ENCODE data around the gene PPIC.
A peak's percentile ranks its signal among the peaks of the same experiment; 100 is the strongest.

Gene PPIC

GRCh38 chr5:123036391-123037103 is at the start of gene PPIC:
Gene PPIC (minus strand): TSS chr5:123036725. CDS start chr5:123036625, 100 bp downstream.
- H3K36me3 ChIP-seq (ENCODE audit: control insufficient read depth, insufficient read depth, low read length) = no peaks in the 10 kb centered on the region
- peak within 1 kb of the TSS; percentile 73 for H3K9ac ChIP-seq (ENCODE audit: low read length)
- peaks cover 10% of the 10 kb centered on the region; the same call in 1 of the 2 replicates for H3K4me1 ChIP-seq (ENCODE audit: control insufficient read depth, insufficient read depth, low read length)
- no peaks in the 10 kb centered on the region for H3K9me3 ChIP-seq (ENCODE audit: control insufficient read depth, insufficient read depth, low read depth, low read length)
- peak within 1 kb of the TSS; percentile 20; the same call in 1 of the 2 replicates for H3K27ac ChIP-seq (ENCODE audit: low read depth, low read length)
- H3K27me3 ChIP-seq (ENCODE audit: control insufficient read depth, insufficient read depth, low read length) = peaks cover 43% of the 10 kb centered on the region
- peak within 1 kb of the TSS; percentile 94 for H3K4me3 ChIP-seq (ENCODE audit: low read depth, low read length)

GRCh38 chr5:123085638-123086286 is 49.2 kb upstream of the PPIC start:
- Histone ChIP-seq H3K9ac (ENCODE audit: low read length) (no peak overlapping the region), H3K9me3 (ENCODE audit: control insufficient read depth, insufficient read depth, low read depth, low read length) (no peaks in the 10 kb centered on the region), H3K4me1 (ENCODE audit: control insufficient read depth, insufficient read depth, low read length) (peaks cover 19% of the 10 kb centered on the region), H3K4me3 (ENCODE audit: low read depth, low read length) (peak overlapping the region; percentile 86), H3K36me3 (ENCODE audit: control insufficient read depth, insufficient read depth, low read length) (no peaks in the 10 kb centered on the region), H3K27me3 (ENCODE audit: control insufficient read depth, insufficient read depth, low read length) (peaks cover 100% of the 10 kb centered on the region), H3K27ac (ENCODE audit: low read depth, low read length) (no peak overlapping the region)

- Histone ChIP-seq H3K9me3 (ENCODE audit: control insufficient read depth, insufficient read depth, low read depth, low read length) (no peaks in the 10 kb centered on the region), H3K27me3 (ENCODE audit: control insufficient read depth, insufficient read depth, low read length) (peaks cover 100% of the 10 kb centered on the region), H3K36me3 (ENCODE audit: control insufficient read depth, insufficient read depth, low read length) (no peaks in the 10 kb centered on the region), H3K27ac (ENCODE audit: low read depth, low read length) (no peak overlapping the region), H3K9ac (ENCODE audit: low read length) (no peak overlapping the region), H3K4me1 (ENCODE audit: control insufficient read depth, insufficient read depth, low read length) (peaks cover 18% of the 10 kb centered on the region), H3K4me3 (ENCODE audit: low read depth, low read length) (no peak overlapping the region; the same call in 1 of the 2 replicates)
Observed at GRCh38 chr5:123084730-123085605, 48.4 kb upstream of the PPIC start.

- Histone ChIP-seq H3K9ac (ENCODE audit: low read length) (no peak overlapping the region), H3K9me3 (ENCODE audit: control insufficient read depth, insufficient read depth, low read depth, low read length) (no peaks in the 10 kb centered on the region), H3K27ac (ENCODE audit: low read depth, low read length) (no peak overlapping the region), H3K36me3 (ENCODE audit: control insufficient read depth, insufficient read depth, low read length) (no peaks in the 10 kb centered on the region), H3K4me1 (ENCODE audit: control insufficient read depth, insufficient read depth, low read length) (peaks cover 18% of the 10 kb centered on the region), H3K27me3 (ENCODE audit: control insufficient read depth, insufficient read depth, low read length) (peaks cover 91% of the 10 kb centered on the region), H3K4me3 (ENCODE audit: low read depth, low read length) (no peak overlapping the region)
Observed at GRCh38 chr5:123083298-123083697, 46.8 kb upstream of the PPIC start.

GRCh38 chr5:123080215-123080614 is 43.7 kb upstream of the PPIC start:
- H3K9ac ChIP-seq (ENCODE audit: low read length) = no peak overlapping the region
- H3K27ac ChIP-seq (ENCODE audit: low read depth, low read length) = no peak overlapping the region
- H3K4me3 ChIP-seq (ENCODE audit: low read depth, low read length) = no peak overlapping the region
- no peaks in the 10 kb centered on the region for H3K9me3 ChIP-seq (ENCODE audit: control insufficient read depth, insufficient read depth, low read depth, low read length)
- H3K27me3 ChIP-seq (ENCODE audit: control insufficient read depth, insufficient read depth, low read length) = peaks cover 65% of the 10 kb centered on the region
- H3K4me1 ChIP-seq (ENCODE audit: control insufficient read depth, insufficient read depth, low read length) = 0 out of 2 replicates have a peak, but pooled peaks cover 2% of the 10 kb centered on the region
- H3K36me3 ChIP-seq (ENCODE audit: control insufficient read depth, insufficient read depth, low read length) = no peaks in the 10 kb centered on the region

GRCh38 chr5:123075521-123076163 is 39.1 kb upstream of the PPIC start:
- no peak overlapping the region for H3K27ac ChIP-seq (ENCODE audit: low read depth, low read length)
- H3K4me3 ChIP-seq (ENCODE audit: low read depth, low read length) = no peak overlapping the region
- peaks cover 43% of the 10 kb centered on the region for H3K27me3 ChIP-seq (ENCODE audit: control insufficient read depth, insufficient read depth, low read length)
- H3K9ac ChIP-seq (ENCODE audit: low read length) = no peak overlapping the region
- no peaks in the 10 kb centered on the region for H3K9me3 ChIP-seq (ENCODE audit: control insufficient read depth, insufficient read depth, low read depth, low read length)
- no peaks in the 10 kb centered on the region for H3K36me3 ChIP-seq (ENCODE audit: control insufficient read depth, insufficient read depth, low read length)
- H3K4me1 ChIP-seq (ENCODE audit: control insufficient read depth, insufficient read depth, low read length) = no peaks in the 10 kb centered on the region

GRCh38 chr5:123068368-123068938 is 31.9 kb upstream of the PPIC start:
- Histone ChIP-seq H3K9me3 (ENCODE audit: control insufficient read depth, insufficient read depth, low read depth, low read length) (no peaks in the 10 kb centered on the region), H3K36me3 (ENCODE audit: control insufficient read depth, insufficient read depth, low read length) (no peaks in the 10 kb centered on the region), H3K27me3 (ENCODE audit: control insufficient read depth, insufficient read depth, low read length) (peaks cover 12% of the 10 kb centered on the region), H3K4me1 (ENCODE audit: control insufficient read depth, insufficient read depth, low read length) (no peaks in the 10 kb centered on the region), H3K9ac (ENCODE audit: low read length) (no peak overlapping the region), H3K4me3 (ENCODE audit: low read depth, low read length) (no peak overlapping the region), H3K27ac (ENCODE audit: low read depth, low read length) (no peak overlapping the region)

- H3K36me3 ChIP-seq (ENCODE audit: control insufficient read depth, insufficient read depth, low read length) = no peaks in the 10 kb centered on the region
- H3K4me3 ChIP-seq (ENCODE audit: low read depth, low read length) = no peak overlapping the region
- no peaks in the 10 kb centered on the region for H3K9me3 ChIP-seq (ENCODE audit: control insufficient read depth, insufficient read depth, low read depth, low read length)
- H3K27ac ChIP-seq (ENCODE audit: low read depth, low read length) = no peak overlapping the region
- no peaks in the 10 kb centered on the region for H3K4me1 ChIP-seq (ENCODE audit: control insufficient read depth, insufficient read depth, low read length)
- no peaks in the 10 kb centered on the region; the same call in 1 of the 2 replicates for H3K27me3 ChIP-seq (ENCODE audit: control insufficient read depth, insufficient read depth, low read length)
- H3K9ac ChIP-seq (ENCODE audit: low read length) = no peak overlapping the region
Observed at GRCh38 chr5:123066016-123066415, 29.5 kb upstream of the PPIC start.

- no peak overlapping the region for H3K9ac ChIP-seq (ENCODE audit: low read length)
- H3K36me3 ChIP-seq (ENCODE audit: control insufficient read depth, insufficient read depth, low read length) = no peaks in the 10 kb centered on the region
- no peaks in the 10 kb centered on the region for H3K9me3 ChIP-seq (ENCODE audit: control insufficient read depth, insufficient read depth, low read depth, low read length)
- H3K27ac ChIP-seq (ENCODE audit: low read depth, low read length) = no peak overlapping the region
- no peaks in the 10 kb centered on the region for H3K4me1 ChIP-seq (ENCODE audit: control insufficient read depth, insufficient read depth, low read length)
- no peak overlapping the region for H3K4me3 ChIP-seq (ENCODE audit: low read depth, low read length)
- no peaks in the 10 kb centered on the region for H3K27me3 ChIP-seq (ENCODE audit: control insufficient read depth, insufficient read depth, low read length)
Observed at GRCh38 chr5:123059455-123059854, 22.9 kb upstream of the PPIC start.

GRCh38 chr5:123051206-123051605 is 14.7 kb upstream of the PPIC start:
- Histone ChIP-seq H3K36me3 (ENCODE audit: control insufficient read depth, insufficient read depth, low read length) (no peaks in the 10 kb centered on the region), H3K4me3 (ENCODE audit: low read depth, low read length) (no peak overlapping the region), H3K9me3 (ENCODE audit: control insufficient read depth, insufficient read depth, low read depth, low read length) (no peaks in the 10 kb centered on the region), H3K4me1 (ENCODE audit: control insufficient read depth, insufficient read depth, low read length) (no peaks in the 10 kb centered on the region), H3K9ac (ENCODE audit: low read length) (no peak overlapping the region), H3K27ac (ENCODE audit: low read depth, low read length) (no peak overlapping the region), H3K27me3 (ENCODE audit: control insufficient read depth, insufficient read depth, low read length) (no peaks in the 10 kb centered on the region)
